ENCODE measurements around the gene TPRKB. TPM values are rescaled to one million over a fixed set of nuclear protein-coding genes. Genes with fewer than 3 reads are reported as not detected.
"Not testable (repeated sequence)": the region's sequence is repeated elsewhere in the genome, so short reads cannot be mapped to it uniquely, and the experiment has no call there.

Gene TPRKB
- total RNA-seq, 4 donors from 2014 or later: 15.6 to 33.8 (median 26.3) TPM

GRCh38 chr2:73704285-73704684 lies 32.9 kb downstream of the TPRKB start:
- Histone ChIP-seq H3K36me3 (no peaks in the 10 kb centered on the region), H3K4me1 (no peaks in the 10 kb centered on the region), H3K27me3 (peaks cover 4% of the 10 kb centered on the region), H3K9me3 (no peaks in the 10 kb centered on the region), H3K27ac (no peak overlapping the region), H3K4me3 (no peak overlapping the region)
- ATAC-seq: no peak
- TF ChIP-seq POLR2AphosphoS5 (IDR thresholded peaks at IDR 0.05) (no peak), POLR2A (IDR thresholded peaks at IDR 0.05) (no peak), EP300 (IDR thresholded peaks at IDR 0.05) (no peak), CTCF (IDR thresholded peaks at IDR 0.05) (no peak)
- 71% methylated on average over 5 of the region's 6 CpGs; no CpG with 5 or more reads in 1 of the 2 donors for WGBS, 2 donors (ENCODE audit: low coverage in 1 of 2)

GRCh38 chr2:73703675-73704074 lies 33.5 kb downstream of the TPRKB start:
- WGBS, 2 donors (ENCODE audit: low coverage in 1 of 2): 88% methylated on average over 4 of the region's 5 CpGs; no CpG with 5 or more reads in 1 of the 2 donors
- no peaks in the 10 kb centered on the region for H3K36me3 ChIP-seq
- TF ChIP-seq EP300 (IDR thresholded peaks at IDR 0.05) (no peak), CTCF (IDR thresholded peaks at IDR 0.05) (no peak), POLR2A (IDR thresholded peaks at IDR 0.05) (no peak), POLR2AphosphoS5 (IDR thresholded peaks at IDR 0.05) (no peak)
- no peak overlapping the region for H3K4me3 ChIP-seq
- H3K27ac ChIP-seq: no peak overlapping the region
- no peaks in the 10 kb centered on the region for H3K4me1 ChIP-seq
- peaks cover 4% of the 10 kb centered on the region for H3K27me3 ChIP-seq
- no peak for ATAC-seq
- no peaks in the 10 kb centered on the region for H3K9me3 ChIP-seq

- not testable (repeated sequence) for H3K4me3 ChIP-seq, H3K27me3 ChIP-seq, ATAC-seq, H3K9me3 ChIP-seq, H3K4me1 ChIP-seq, H3K36me3 ChIP-seq, H3K27ac ChIP-seq
- 11 to 62% methylated on average over 1 to 3 of the region's 3 CpGs for WGBS, 2 donors (ENCODE audit: low coverage in 1 of 2)
Observed at GRCh38 chr2:73702852-73703493, 34.2 kb downstream of the TPRKB start.

GRCh38 chr2:73701968-73702665 lies 35.0 kb downstream of the TPRKB start:
- 72 to 80% methylated on average over 3 to 5 of the region's 8 CpGs for WGBS, 2 donors (ENCODE audit: low coverage in 1 of 2)
- Histone ChIP-seq H3K9me3 (no peaks in the 10 kb centered on the region), H3K4me1 (no peaks in the 10 kb centered on the region), H3K27ac (no peak overlapping the region), H3K36me3 (no peaks in the 10 kb centered on the region), H3K4me3 (no peak overlapping the region), H3K27me3 (no peaks in the 10 kb centered on the region)
- no peak for ATAC-seq
- TF ChIP-seq POLR2A (IDR thresholded peaks at IDR 0.05): no peak
- no peak for TF ChIP-seq CTCF (IDR thresholded peaks at IDR 0.05)
- TF ChIP-seq EP300 (IDR thresholded peaks at IDR 0.05): no peak
- no peak for TF ChIP-seq POLR2AphosphoS5 (IDR thresholded peaks at IDR 0.05)

GRCh38 chr2:73701448-73701765 lies 35.7 kb downstream of the TPRKB start:
- not testable (repeated sequence) for H3K27ac ChIP-seq, H3K36me3 ChIP-seq, H3K4me1 ChIP-seq, ATAC-seq, H3K9me3 ChIP-seq, H3K27me3 ChIP-seq, H3K4me3 ChIP-seq
- WGBS, 2 donors (ENCODE audit: low coverage in 1 of 2): 86% methylated on average over 1 of the region's 3 CpGs; no CpG with 5 or more reads in 1 of the 2 donors

All from gastroesophageal sphincter (tissue), 4 donors.